Measurements from ENCODE around the gene NREP. TPM values are rescaled to one million over a fixed set of nuclear protein-coding genes. Genes with fewer than 3 reads are reported as not detected.

Gene NREP
- total and polyA plus RNA-seq, 10 of the 15 experiments (the other 5 are each of a cell fraction or from before 2014, with no cell fraction given), result 20.6 to 117 (median 32.2) TPM

DNA sequence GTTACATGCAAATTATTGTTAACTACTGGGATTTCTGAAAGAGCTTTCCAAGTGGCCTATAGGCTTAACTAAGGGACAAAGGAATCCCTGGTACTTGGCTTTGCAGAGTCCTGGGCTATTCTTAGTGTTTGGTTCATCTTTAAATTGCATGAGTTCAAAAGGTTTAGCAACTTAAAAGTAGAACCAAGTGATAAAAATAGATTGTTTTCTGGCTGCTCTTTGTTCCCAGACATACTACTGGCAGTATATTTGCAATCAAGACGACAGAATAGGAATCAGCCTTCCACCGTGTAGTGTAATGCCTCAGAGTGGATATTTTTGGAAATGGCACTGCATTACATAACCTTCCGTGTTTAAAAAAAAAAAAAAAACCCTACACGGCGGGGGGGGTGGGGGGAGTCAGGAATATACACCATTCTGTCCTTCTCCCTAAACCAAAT is 1.0 kb downstream of the NREP start:
- no peak overlapping the region; the same call in 1 of the 2 replicates for H3K9ac ChIP-seq (ENCODE audit: control insufficient read depth, insufficient read depth, low read length)
- FAIRE-seq (no peak), ATAC-seq (peak; percentile 7; the same call in 1 of the 3 replicates), DNase-seq (ENCODE audit: low read depth, low spot score) (no peak)
- SMC1A ChIA-PET (ENCODE audit: uncharacterized antibody, unreplicated experiment), result interaction anchor here (0.9 to 2.1 kb wide), 4 partner anchors 13 to 142 kb away, joined by 3 to 12 read pairs (median 5); no protein-coding TSS in a partner anchor
- 12% methylated on average over 5 of the region's 5 CpGs for WGBS (ENCODE audit: insufficient coverage, insufficient replicate concordance, low lambda C conversion rate, missing lambda C conversion rate)
- POLR2A ChIA-PET, result no interaction called here
- H3K27me3 ChIP-seq (replicated peaks in 1 of 2; ENCODE audit: control insufficient read depth in 2 of 2, insufficient read depth in 2 of 2, low read length in 1 of 2), result no peaks in the 10 kb centered on the region
- RAD21 ChIA-PET (ENCODE audit: unreplicated experiment), result interaction anchor here (1.0 to 2.3 kb wide), 6 partner anchors 15 to 405 kb away, joined by 3 to 16 read pairs (median 4); no protein-coding TSS in a partner anchor
- H3K36me3 ChIP-seq (ENCODE audit: control insufficient read depth in 2 of 2, insufficient read depth in 2 of 2, low read length in 1 of 2), result no peaks in the 10 kb centered on the region
- in situ Hi-C loops (cut with MboI) (no loop called here), intact Hi-C loops (cut with micrococcal nuclease; ENCODE audit: unreplicated experiment) (loop anchor here (2.0 to 10.0 kb wide), 2 partner anchors 205 to 249 kb away; no protein-coding TSS in a partner anchor)
- no peak overlapping the region; the same call in 1 of the 2 replicates for H3K27ac ChIP-seq (ENCODE audit: control insufficient read depth, insufficient read depth)
- no peaks in the 10 kb centered on the region for H3K9me3 ChIP-seq (replicated peaks; ENCODE audit: control insufficient read depth, insufficient read depth, low read length)
- H2AFZ ChIP-seq (ENCODE audit: control insufficient read depth, low read depth, low read length), result peak overlapping the region; percentile 36
- peaks cover 11% of the 10 kb centered on the region for H3K79me2 ChIP-seq (ENCODE audit: control insufficient read depth, insufficient read depth, low read length)
- H3K4me2 ChIP-seq (ENCODE audit: control insufficient read depth, insufficient read depth), result peak overlapping the region; percentile 80
- H4K20me1 ChIP-seq (ENCODE audit: control insufficient read depth, insufficient read depth), result no peaks in the 10 kb centered on the region
- peak overlapping the region; percentile 89 for H3K4me3 ChIP-seq
- H3K4me1 ChIP-seq (ENCODE audit: control insufficient read depth, insufficient read depth, low read length), result peaks cover 9% of the 10 kb centered on the region; the same call in 1 of the 2 replicates
- CTCF ChIA-PET, result interaction anchor here (0.8 to 4.0 kb wide), 2 partner anchors 13 to 205 kb away, joined by 3 to 18 read pairs; no protein-coding TSS in a partner anchor
- BruUV-seq (replicated peaks), result no TSS peak
- TF ChIP-seq GABPA (IDR thresholded peaks at IDR 0.05; ENCODE audit: low read depth) (no peak), NR2F1 (conservative IDR thresholded peaks at IDR 0.05) (no peak), NR2C1 (IDR thresholded peaks at IDR 0.05) (no peak), JUNB (IDR thresholded peaks at IDR 0.05) (peak; percentile 22; the same call in 1 of the 2 replicates), PAX8 (IDR thresholded peaks at IDR 0.05) (no peak), BHLHE40 (IDR thresholded peaks at IDR 0.05; ENCODE audit: borderline replicate concordance in 1 of 2, low read depth in 2 of 2, low read length in 1 of 2) (no peak), SPI1 (IDR thresholded peaks at IDR 0.05; ENCODE audit: borderline replicate concordance, insufficient read depth, low read depth, low read length) (no peak), SUZ12 (IDR thresholded peaks at IDR 0.05; ENCODE audit: unreplicated experiment) (no peak), MYB (IDR thresholded peaks at IDR 0.05; ENCODE audit: borderline replicate concordance, low read depth, low read length) (no peak), NFYA (IDR thresholded peaks at IDR 0.05; ENCODE audit: borderline replicate concordance, low read depth, low read length) (no peak), RELA (IDR thresholded peaks at IDR 0.05; ENCODE audit: borderline replicate concordance, partially characterized antibody) (no peak), MEF2B (IDR thresholded peaks at IDR 0.05; ENCODE audit: partially characterized antibody, poor library complexity, severe bottlenecking) (peak; percentile 69), RAD21 (IDR thresholded peaks at IDR 0.05; ENCODE audit: insufficient read depth, low read depth, low read length) (no peak)
- TF ChIP-seq, protein P1, sequence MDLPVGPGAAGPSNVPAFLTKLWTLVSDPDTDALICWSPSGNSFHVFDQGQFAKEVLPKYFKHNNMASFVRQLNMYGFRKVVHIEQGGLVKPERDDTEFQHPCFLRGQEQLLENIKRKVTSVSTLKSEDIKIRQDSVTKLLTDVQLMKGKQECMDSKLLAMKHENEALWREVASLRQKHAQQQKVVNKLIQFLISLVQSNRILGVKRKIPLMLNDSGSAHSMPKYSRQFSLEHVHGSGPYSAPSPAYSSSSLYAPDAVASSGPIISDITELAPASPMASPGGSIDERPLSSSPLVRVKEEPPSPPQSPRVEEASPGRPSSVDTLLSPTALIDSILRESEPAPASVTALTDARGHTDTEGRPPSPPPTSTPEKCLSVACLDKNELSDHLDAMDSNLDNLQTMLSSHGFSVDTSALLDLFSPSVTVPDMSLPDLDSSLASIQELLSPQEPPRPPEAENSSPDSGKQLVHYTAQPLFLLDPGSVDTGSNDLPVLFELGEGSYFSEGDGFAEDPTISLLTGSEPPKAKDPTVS (IDR thresholded peaks at IDR 0.05; ENCODE audit: low read depth, low read length), result no peak
- TF ChIP-seq, protein P2, sequence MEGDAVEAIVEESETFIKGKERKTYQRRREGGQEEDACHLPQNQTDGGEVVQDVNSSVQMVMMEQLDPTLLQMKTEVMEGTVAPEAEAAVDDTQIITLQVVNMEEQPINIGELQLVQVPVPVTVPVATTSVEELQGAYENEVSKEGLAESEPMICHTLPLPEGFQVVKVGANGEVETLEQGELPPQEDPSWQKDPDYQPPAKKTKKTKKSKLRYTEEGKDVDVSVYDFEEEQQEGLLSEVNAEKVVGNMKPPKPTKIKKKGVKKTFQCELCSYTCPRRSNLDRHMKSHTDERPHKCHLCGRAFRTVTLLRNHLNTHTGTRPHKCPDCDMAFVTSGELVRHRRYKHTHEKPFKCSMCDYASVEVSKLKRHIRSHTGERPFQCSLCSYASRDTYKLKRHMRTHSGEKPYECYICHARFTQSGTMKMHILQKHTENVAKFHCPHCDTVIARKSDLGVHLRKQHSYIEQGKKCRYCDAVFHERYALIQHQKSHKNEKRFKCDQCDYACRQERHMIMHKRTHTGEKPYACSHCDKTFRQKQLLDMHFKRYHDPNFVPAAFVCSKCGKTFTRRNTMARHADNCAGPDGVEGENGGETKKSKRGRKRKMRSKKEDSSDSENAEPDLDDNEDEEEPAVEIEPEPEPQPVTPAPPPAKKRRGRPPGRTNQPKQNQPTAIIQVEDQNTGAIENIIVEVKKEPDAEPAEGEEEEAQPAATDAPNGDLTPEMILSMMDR (IDR thresholded peaks at IDR 0.05 in 2 of 3, conservative IDR thresholded peaks at IDR 0.05 in 1 of 3; ENCODE audit: control insufficient read depth in 2 of 3, extremely low read depth in 1 of 3, insufficient read depth in 1 of 3, low read depth in 3 of 3, low read length in 3 of 3), result 0 out of 6 replicates have a peak, but pooled peaks of 1 of the 3 experiments have one; percentile 6
- TF ChIP-seq, protein P3, sequence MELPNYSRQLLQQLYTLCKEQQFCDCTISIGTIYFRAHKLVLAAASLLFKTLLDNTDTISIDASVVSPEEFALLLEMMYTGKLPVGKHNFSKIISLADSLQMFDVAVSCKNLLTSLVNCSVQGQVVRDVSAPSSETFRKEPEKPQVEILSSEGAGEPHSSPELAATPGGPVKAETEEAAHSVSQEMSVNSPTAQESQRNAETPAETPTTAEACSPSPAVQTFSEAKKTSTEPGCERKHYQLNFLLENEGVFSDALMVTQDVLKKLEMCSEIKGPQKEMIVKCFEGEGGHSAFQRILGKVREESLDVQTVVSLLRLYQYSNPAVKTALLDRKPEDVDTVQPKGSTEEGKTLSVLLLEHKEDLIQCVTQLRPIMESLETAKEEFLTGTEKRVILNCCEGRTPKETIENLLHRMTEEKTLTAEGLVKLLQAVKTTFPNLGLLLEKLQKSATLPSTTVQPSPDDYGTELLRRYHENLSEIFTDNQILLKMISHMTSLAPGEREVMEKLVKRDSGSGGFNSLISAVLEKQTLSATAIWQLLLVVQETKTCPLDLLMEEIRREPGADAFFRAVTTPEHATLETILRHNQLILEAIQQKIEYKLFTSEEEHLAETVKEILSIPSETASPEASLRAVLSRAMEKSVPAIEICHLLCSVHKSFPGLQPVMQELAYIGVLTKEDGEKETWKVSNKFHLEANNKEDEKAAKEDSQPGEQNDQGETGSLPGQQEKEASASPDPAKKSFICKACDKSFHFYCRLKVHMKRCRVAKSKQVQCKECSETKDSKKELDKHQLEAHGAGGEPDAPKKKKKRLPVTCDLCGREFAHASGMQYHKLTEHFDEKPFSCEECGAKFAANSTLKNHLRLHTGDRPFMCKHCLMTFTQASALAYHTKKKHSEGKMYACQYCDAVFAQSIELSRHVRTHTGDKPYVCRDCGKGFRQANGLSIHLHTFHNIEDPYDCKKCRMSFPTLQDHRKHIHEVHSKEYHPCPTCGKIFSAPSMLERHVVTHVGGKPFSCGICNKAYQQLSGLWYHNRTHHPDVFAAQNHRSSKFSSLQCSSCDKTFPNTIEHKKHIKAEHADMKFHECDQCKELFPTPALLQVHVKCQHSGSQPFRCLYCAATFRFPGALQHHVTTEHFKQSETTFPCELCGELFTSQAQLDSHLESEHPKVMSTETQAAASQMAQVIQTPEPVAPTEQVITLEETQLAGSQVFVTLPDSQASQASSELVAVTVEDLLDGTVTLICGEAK (IDR thresholded peaks at IDR 0.05; ENCODE audit: borderline replicate concordance), result no peak

Data from GM12878 (cell line).